K562 (cell line): ENCODE measurements around the gene FGD6. TPM values are rescaled to one million over a fixed set of nuclear protein-coding genes. Genes with fewer than 3 reads are reported as not detected.

ENCODE experiments used
- ELK1 ChIP-seq: sonication (generic); formaldehyde crosslinking; IDR thresholded peaks from 2 replicates; pipeline ENCODE4 v1.8.1; 2022; ENCODE audit warnings: missing genetic modification reagents
- ETS2 ChIP-seq: IDR thresholded peaks from 2 replicates; pipeline ENCODE4 v1.6.1; 2016; ENCODE audit warnings: borderline replicate concordance, missing genetic modification characterization, mild to moderate bottlenecking, moderate library complexity, missing compliant biosample characterization; ENCODE audit not compliant: poor library complexity, severe bottlenecking
- NFE2 ChIP-seq: IDR thresholded peaks from 2 replicates; pipeline ENCODE4 v1.6.1; 2014; ENCODE audit warnings: antibody characterized with exemption, low read depth
- NR4A1 ChIP-seq, 2 experiments: fragments of 250-450 bp in 1 of 2; fragments of 450-650 bp in 1 of 2; sonication (Bioruptor Pico) in 1 of 2; IDR thresholded peaks; 2 replicates each; pipeline versions ENCODE4 v1.4.0 to v1.6.1; 2016 to 2020; ENCODE audit warnings: mild to moderate bottlenecking in 2 of 2, missing compliant biosample characterization in 1 of 2, missing genetic modification characterization in 1 of 2, moderate library complexity in 1 of 2
- POLR2AphosphoS5 ChIP-seq: IDR thresholded peaks from 2 replicates; pipeline ENCODE4 v1.6.1; 2011; ENCODE audit warnings: mild to moderate bottlenecking, low read depth, low read length, moderate library complexity; ENCODE audit not compliant: control insufficient read depth, insufficient read depth
- STAT5B ChIP-seq: fragments of 250-450 bp; sonication (Bioruptor Pico); IDR thresholded peaks from 2 replicates; pipeline ENCODE4 v1.8.0; 2021; ENCODE audit warnings: mild to moderate bottlenecking, inconsistent platforms
- ZNF318 ChIP-seq, 2 experiments: fragments of 450-650 bp; IDR thresholded peaks; 2 replicates each; pipeline ENCODE4 v1.6.1; 2016; ENCODE audit warnings: mild to moderate bottlenecking in 2 of 2, borderline replicate concordance in 1 of 2, low read depth in 1 of 2, moderate library complexity in 1 of 2
- polyA plus RNA-seq, 8 experiments: library from polyadenylated mRNA; depleted of rRNA in 4 of 8; stranded (reverse) in 5 of 8; unstranded in 3 of 8; fragments of >200 nt; fragmentation: Nextera tagmentation in 2 of 8; fragmentation: Illumina TruSeq in 1 of 8; extraction: Ambion mirVana in 2 of 8; extraction: Trizol in 1 of 8; gene quantifications; 2 replicates each; pipeline versions ENCODE4 v1.2.1 to v1.2.3, GENCODE V29; 2011 to 2014; ENCODE audit warnings: inconsistent platforms in 1 of 8, missing spikeins in 1 of 8
- total RNA-seq, 7 experiments: library from RNA; depleted of rRNA in 6 of 7; stranded (reverse); fragments of >200 nt in 6 of 7; fragmentation: Illumina TruSeq in 2 of 7; extraction: Trizol in 2 of 7; gene quantifications; 2 replicates each; pipeline versions ENCODE4 v1.2.1 to v1.2.3, GENCODE V29; 2011 to 2021; ENCODE audit warnings: low replicate concordance in 1 of 7

The FGD6 gene
- total and polyA plus RNA-seq, 9 of the 15 experiments (the other 6 are each of a cell fraction or from before 2014, with no cell fraction given): 1.5 to 11.1 (median 5.8) TPM

- TF ChIP-seq ELK1 (no peak), POLR2AphosphoS5 (peak; percentile 72; the same call in 1 of the 2 replicates), NR4A1 (CRISPR knock-in tag; IDR thresholded peaks at IDR 0.05) (no peak), NR4A1 (tag; IDR thresholded peaks at IDR 0.05) (no peak), ZNF318 (IDR thresholded peaks at IDR 0.05; ENCODE audit: borderline replicate concordance in 1 of 2, low read depth in 1 of 2) (no peak), ETS2 (tag) (no peak), STAT5B (no peak), NFE2 (peak; percentile 16; the same call in 1 of the 2 replicates)
Measured at GRCh38 chr12:95072900-95073697, 144.2 kb downstream of the FGD6 start, which contains the start of gene NR2C1 (continued).
